HEK293T (cell line): ENCODE data around the gene SAMD4B.

Source experiments
- BHLHE40 ChIP-seq: fragments of 450-650 bp; IDR thresholded peaks from 2 replicates; pipeline ENCODE4 v1.6.1; 2016; ENCODE audit warnings: mild to moderate bottlenecking, moderate library complexity, borderline replicate concordance
- CTBP1 ChIP-seq: fragments of 450-650 bp; IDR thresholded peaks from 2 replicates; pipeline ENCODE4 v1.6.1; 2016; ENCODE audit warnings: borderline replicate concordance
- ELF4 ChIP-seq: fragments of 450-650 bp; IDR thresholded peaks from 2 replicates; pipeline ENCODE4 v1.6.1; 2017; ENCODE audit warnings: antibody characterized with exemption
- FOXA1 ChIP-seq: fragments of 450-650 bp; IDR thresholded peaks from 2 replicates; pipeline ENCODE4 v1.6.1; 2016; ENCODE audit warnings: mild to moderate bottlenecking
- FOXK2 ChIP-seq: fragments of 450-650 bp; IDR thresholded peaks from 2 replicates; pipeline ENCODE4 v1.6.1; 2016; ENCODE audit warnings: mild to moderate bottlenecking
- FOXM1 ChIP-seq: fragments of 450-650 bp; IDR thresholded peaks from 2 replicates; pipeline ENCODE4 v1.6.1; 2017; ENCODE audit warnings: mild to moderate bottlenecking, borderline replicate concordance
- HDGF ChIP-seq: fragments of 450-650 bp; IDR thresholded peaks from 2 replicates; pipeline ENCODE4 v1.6.1; 2017; ENCODE audit warnings: antibody characterized with exemption, borderline replicate concordance
- L3MBTL2 ChIP-seq: fragments of 450-650 bp; conservative IDR thresholded peaks from 2 replicates; pipeline ENCODE4 v1.6.1; 2016; ENCODE audit warnings: mild to moderate bottlenecking
- LEF1 ChIP-seq: fragments of 450-650 bp; IDR thresholded peaks from 2 replicates; pipeline ENCODE4 v1.6.1; 2017; ENCODE audit warnings: mild to moderate bottlenecking, borderline replicate concordance
- NFRKB ChIP-seq: fragments of 450-650 bp; IDR thresholded peaks from 2 replicates; pipeline ENCODE4 v1.6.1; 2016; ENCODE audit warnings: mild to moderate bottlenecking, moderate library complexity
- SP1 ChIP-seq: fragments of 450-650 bp; IDR thresholded peaks from 2 replicates; pipeline ENCODE4 v1.6.1; 2017
- SUZ12 ChIP-seq: fragments of 450-650 bp; IDR thresholded peaks from 2 replicates; pipeline ENCODE4 v1.6.1; 2016; ENCODE audit warnings: mild to moderate bottlenecking
- TARDBP ChIP-seq: fragments of 450-650 bp; IDR thresholded peaks from 2 replicates; pipeline ENCODE4 v1.6.1; 2016
- ZNF384 ChIP-seq: fragments of 450-650 bp; IDR thresholded peaks from 2 replicates; pipeline ENCODE4 v1.6.1; 2016

GRCh38 chr19:39402346-39403300 lies 60.4 kb downstream of the SAMD4B start:
- TF ChIP-seq SUZ12 (no peak), FOXK2 (no peak), FOXA1 (no peak), BHLHE40 (no peak), NFRKB (no peak), TARDBP (no peak), FOXM1 (no peak), ZNF384 (no peak), HDGF (0 out of 2 replicates have a peak, but pooled peaks have one; percentile 40), L3MBTL2 (peak; percentile 90), SP1 (no peak), ELF4 (peak; percentile 36; the same call in 1 of the 2 replicates), CTBP1 (no peak), LEF1 (no peak)
